Activated CD8-positive, alpha-beta memory T cell treated with anti-CD3 and anti-CD28 coated beads, Interleukin-2, amount 50 U/mL, for 24 hours (primary cell): Measurements from ENCODE around the gene SELENOO.

Experiments used
- DNase-seq: peaks from one replicate; pipeline ENCODE4 v3.0.0-alpha.2; 2020; ENCODE audit errors: extremely low read depth

SELENOO gene

DNA sequence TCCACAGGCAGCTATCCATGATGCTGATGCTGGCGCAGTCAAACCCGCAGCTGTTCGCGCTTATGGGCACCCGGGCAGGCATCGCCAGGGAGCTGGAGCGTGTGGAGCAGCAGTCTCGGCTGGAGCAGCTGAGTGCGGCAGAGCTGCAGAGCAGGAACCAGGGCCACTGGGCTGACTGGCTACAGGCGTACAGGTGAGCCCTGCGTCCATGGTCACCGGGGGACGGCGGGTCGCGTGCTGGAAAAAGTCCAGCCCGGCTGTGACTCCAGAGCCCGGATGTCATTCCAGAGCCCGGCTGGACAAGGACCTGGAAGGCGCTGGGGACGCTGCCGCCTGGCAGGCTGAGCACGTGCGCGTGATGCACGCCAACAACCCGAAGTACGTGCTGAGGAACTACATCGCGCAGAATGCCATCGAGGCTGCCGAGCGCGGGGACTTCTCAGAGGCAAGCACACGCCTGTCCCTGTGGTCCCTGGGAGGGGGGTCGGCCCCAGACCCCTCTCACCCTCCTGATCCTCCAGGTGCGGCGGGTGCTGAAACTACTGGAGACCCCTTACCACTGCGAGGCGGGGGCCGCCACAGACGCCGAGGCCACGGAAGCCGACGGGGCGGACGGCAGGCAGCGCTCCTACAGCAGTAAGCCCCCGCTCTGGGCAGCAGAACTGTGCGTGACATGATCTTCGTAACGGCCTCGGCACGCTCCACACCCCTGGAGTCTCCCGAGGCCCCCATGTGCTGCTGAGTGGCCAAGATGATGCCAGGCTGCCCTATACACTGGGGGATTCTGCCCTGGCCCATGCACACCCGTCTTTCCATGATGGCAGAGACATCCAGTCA, 16.1 kb downstream of the SELENOO start:
- DNase-seq = no peak

DNA sequence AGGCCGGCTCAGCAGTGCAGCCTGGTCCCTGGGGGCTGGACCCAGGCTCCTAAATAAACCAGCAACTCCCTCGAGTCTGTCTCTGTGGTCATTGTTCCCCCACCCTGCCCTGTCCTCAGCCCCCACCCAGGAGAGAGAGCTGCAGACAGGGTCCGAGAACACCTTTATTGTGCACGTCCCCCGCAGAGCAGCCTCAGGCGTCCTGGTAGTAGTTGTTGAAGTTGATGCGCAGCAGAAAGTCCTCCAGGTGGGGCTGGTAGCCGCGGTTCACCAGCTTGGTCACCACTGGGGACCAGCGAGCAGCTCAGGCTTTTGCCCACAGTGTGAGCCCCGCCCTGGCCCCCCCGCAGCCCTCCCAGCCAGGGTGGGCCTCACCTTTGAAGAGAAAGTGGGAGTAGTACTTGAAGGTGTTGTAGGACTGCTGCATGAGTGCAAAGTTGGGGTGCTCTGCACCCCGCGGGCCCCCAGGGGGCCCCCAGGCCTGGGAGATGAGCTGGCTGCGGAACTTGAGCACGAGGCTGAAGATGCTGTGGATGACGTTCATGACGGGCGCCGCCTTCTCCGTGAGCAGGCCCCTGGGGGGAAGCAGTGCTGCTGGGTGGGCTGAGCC, 16.8 kb downstream of the SELENOO start:
- DNase-seq = no peak

DNA sequence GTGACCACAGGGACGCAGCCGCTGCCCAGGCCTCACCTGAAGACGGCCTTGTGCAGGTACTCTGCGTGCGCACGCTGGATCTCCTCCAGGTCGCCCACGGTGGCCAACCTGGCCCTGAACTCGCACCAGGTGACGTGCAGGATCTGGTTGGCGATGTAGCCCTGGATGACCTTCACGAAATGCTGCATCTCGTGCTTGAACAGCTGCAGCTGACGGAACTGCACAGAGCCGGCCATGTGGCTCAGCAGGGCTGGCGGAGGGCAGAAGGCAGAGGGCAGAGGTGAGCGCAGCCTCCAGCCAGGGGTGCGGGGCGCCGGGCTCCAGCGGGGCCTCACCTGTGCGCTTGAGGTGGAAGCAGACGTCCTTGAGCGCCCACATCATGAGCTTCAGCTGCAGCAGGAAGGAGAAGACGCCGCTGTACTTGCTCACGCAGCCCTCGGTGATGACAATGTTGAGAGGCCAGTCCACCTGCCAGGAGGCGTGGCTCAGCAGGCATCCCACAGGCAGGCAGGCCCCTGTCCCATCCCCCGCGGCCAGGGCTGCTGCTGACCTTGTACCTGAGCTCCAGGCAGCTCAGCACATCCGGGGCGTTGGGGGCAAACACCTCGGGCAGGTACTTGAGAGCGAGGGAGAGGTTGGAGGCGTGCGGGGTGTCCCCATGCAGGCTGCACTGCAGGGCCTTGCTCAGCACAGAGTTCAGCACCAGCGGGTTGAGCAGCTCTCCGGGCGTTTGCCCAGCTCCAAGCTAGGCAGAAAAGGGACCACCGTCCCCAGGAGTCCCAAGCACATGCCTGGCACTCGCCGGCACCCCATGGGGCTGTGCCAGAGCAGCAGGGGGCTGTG, 17.6 kb downstream of the SELENOO start:
- DNase-seq = no peak

DNA sequence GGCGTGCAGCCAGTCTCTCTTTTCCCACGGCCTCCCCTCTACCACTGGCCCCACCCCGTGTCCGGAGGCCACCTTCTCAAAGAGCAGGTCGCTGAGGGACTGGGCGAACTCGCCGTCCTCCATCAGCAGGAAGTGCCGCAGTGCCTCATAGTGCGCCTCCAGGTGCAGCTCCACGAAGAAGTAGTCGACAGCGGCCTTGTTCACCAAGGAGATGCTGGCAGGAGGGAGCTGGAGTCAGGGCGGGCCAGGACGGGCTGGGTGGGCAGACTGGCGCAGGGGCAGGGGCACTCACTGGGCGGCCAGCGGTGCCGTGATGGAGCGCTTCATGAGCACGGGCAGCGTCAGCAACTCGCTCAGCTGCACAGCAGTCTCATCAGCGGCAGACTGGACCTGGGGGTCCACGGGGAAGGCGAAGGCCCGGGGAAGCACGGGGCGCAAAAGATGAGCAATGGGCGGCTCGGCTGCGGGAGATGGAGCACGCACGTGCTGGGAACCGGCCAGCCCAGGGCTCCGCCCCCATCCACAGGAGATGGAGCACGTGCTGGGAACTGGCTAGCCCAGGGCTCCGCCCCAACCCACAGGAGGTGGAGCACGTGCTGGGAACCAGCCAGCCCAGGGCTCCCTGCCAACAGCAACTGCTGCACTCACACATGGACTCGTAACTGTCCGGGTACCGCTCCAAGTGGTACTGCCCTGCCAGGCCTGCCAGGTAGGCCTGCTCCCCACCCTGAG, 18.4 kb downstream of the SELENOO start:
- no peak for DNase-seq

DNA sequence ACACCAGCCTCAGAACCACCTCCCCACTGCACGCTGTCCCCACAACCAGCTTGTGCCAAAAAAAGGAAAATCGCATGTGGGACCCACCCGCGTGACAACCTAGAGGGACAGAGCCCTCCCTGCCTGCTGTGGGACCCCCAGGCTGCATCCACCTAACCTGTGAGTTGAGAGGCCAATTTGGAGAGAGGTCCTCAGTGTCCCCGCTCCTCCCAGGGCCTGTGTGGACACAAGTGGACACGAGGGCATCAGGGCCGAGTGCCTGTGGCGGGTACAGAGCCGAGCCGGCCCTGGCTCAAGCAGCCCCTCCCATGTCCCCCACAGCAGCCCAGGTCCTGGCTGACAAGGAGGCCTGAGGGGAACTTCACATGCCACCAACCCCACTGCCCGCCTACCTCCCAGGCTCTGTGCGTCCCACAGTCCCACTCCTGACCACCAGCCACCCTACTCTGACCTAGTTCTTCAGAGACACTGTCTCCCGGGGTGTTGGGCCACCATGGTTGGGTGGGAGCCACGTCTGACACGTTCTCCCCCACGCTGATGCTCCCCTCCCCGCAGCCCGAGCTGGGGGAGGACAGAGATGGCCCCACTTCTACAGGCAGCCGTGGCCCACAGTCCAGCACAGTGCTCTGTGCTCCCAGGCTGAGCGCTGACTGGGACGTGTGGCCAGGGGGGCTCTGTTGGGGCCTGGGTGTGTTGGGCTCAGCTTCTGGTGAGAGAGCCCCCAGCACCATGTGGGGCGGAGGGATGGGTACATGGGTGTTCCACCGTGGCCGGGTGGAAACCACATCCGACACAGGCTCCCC, 19.2 kb downstream of the SELENOO start:
- DNase-seq = no peak

DNA sequence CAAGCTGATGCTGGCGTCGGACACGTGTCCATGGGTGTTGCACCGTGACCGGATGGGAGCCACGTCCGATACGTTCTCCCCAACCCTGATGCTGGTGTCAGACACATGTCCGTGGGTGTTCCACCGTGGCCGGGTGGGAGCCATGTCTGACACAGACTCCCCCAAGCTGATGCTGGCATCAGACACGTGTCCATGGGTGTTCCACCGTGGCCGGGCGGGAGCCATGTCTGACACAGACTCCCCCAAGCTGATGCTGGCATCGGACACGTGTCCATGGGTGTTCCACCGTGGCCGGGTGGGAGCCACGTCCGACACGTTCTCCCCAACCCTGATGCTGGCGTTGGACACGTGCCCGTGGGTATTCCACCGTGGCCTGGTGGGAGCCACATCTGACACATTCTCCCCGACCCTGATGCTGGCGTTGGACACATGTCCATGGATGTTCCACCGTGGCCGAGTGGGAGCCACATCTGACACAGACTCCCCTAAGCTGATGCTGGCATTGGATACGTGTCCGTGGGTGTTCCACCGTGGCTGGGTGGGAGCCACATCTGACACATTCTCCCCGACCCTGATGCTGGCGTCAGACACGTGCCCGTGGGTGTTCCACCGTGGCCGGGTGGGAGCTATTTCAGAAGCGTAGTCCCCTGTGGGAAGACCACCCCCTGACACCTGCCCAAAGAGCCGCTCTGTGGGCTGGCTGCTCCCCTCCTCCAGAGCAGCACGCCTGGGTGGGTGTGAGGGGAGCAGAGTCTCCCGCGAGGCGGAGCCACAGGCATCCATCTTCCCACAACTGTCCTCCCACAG, 20.0 kb downstream of the SELENOO start:
- no peak for DNase-seq

DNA sequence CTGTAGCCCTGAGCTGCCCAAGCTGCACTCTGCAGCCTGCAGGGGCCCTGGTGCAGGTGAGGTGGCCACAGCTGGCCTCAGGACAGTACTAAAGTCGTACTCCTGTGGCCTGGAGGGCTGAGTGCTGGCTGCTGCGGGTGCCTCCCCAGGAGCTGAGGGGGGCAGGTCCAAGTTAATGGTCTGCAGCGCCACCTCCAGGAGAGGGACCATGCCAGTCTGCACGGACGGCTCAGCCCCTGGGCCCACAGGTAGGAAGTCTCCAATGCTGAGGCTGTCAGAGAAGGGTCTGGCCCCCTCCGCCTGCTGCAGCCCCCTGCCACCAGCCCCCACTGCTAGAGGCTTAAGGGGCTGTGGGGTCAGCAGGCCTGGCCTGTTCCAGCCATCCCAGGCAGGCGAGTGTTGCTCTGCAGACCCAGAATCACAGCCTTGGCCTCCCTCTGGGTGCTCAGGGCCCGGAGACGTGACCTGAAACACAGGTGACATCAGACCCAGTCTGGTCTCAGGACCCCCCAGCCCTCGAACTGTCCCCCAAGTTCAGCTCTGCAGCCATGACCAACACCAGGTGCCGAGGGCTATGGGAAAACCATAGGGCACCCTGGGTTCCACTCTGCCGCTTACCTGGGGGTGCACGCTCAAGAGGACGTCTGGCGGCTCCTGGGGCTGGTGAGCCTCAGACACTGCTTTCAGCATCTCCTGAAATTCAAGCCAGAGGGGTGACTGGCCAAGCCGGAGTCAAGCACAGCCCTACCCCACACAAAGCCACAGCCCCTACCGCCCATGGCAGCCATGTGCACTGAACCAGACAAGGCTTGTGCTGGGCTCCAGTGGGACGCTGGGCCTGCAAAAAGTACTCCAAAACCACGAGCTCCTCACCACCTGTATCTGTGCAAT, 20.8 kb downstream of the SELENOO start:
- DNase-seq = no peak

DNA sequence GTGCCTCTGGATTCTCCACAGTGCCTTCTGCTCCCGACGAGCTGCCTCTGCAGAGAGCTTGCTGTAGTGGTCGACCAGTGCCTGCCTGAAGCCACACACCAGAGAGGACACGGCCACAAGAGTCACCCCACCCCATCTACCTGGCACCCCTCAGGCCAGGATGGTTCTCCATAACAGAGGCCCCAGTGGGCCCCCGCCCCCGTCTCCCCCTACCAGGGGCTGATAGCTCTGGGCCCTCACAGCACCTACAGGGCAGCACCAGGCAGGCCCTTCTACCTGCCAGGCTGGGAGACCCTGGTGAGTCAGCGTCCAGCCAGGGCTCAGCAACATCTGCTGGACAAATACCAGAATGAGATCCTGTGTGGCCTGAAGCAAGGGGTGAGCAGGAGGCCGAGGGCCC, 21.7 kb downstream of the SELENOO start:
- no peak for DNase-seq

DNA sequence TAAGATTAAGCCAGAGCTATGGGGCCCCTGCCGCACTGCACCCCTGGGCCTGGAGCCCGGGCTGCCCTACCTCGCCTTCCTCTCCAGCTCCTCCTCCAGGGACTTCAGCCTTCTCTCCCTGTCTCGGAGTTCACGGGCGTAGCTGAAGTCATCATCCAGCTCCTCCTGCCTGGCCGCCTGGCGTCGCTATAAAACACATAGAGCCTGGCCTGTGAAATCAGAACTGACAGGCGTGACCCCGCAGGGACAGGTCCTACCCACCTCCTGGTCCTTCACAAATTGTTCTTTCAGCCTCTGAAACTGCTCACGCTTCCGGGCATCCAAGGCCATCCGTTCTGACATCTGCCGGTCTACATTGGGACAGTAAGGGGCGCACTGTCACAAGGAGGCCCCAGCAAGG, 23.3 kb downstream of the SELENOO start:
- DNase-seq = no peak

DNA sequence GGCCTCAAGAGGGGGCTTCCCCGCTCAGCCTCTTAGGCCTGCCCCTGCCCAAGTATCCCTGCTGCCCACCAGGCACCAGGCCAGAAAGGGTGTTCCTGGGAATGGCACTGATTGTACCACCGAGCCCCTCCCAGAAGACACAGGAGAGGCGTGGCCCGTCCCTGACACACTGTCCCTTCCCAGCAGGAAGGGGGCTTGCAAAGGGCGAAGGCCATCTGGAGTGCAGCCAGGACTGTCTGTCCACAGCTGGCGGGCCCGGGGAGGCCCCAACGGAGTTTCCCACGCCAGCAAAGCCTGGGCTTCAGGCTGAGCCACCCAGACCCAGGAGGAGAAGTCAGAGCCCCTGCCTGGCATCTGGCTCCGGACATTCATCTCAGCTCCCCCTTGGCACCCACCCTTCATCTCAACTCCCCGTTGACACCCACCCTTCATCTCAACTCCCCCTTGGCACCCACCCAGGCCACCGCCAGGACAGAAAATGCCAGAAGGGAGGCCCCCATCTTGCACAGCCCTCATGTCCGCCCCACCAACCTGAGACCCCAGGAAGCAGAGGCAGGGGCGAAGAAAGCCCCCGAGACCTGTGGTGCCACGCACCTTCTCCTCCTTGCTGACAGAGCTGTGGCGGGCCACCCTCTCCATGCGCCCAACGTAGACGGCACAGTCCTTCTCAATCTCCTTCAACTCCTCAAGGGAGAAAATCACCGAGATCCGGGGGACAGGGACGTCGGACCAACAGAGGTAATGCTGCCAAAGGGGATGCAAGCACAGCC, 24.6 kb downstream of the SELENOO start:
- no peak for DNase-seq

DNA sequence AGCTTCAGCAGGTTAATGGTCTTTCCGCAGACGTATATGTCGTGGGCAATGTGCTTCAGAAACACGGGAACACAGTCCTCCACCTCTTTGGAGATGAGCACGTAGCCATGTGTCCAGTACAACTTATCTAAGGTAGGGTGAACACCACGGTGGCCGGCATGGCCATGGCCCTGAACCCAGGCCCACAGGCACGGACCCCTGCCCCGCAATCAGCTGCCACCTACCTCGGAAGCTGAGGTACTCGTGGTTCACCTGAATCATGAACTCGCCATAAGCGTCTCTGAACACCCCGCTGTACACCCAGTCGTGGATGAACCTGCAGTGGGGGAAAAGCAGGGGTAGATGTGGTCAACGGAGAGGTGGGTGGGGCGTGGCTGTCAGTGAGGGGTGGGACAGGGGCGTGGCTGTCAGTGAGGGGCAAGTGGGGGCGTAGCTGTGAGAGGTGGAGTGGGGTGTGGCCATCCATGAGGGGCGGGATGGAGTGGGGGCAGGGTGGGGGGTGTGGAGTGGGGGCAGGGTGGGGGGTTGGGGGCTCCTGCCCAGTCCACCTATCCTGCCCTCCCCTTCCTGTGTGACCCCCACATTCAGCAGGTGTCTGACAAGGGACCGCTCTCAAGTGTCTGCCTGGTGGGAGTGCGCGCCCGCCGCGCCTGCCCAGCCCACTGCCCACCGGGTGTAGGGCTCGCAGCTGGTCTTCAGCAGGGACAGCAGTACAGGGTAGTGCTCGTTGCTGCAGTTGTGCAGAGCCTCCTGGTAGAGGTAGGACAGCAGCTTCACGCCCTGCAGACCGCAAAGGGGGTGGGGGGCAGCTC, 25.5 kb downstream of the SELENOO start:
- DNase-seq = no peak

DNA sequence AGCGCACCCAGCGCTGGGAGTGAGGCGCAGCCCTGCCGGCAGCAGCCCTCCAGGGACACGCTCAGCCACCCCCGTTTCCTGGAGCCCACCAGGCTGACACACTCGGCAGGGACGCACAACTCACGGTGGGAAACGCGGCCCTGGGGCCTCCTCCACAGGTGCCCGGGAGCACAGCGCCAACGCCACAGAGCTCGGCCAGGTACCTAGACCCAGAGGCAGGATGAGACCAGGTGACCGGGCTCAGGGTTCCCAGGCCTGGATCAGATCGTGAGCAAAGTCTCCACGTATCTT, 26.0 kb downstream of the SELENOO start:
- DNase-seq = no peak

DNA sequence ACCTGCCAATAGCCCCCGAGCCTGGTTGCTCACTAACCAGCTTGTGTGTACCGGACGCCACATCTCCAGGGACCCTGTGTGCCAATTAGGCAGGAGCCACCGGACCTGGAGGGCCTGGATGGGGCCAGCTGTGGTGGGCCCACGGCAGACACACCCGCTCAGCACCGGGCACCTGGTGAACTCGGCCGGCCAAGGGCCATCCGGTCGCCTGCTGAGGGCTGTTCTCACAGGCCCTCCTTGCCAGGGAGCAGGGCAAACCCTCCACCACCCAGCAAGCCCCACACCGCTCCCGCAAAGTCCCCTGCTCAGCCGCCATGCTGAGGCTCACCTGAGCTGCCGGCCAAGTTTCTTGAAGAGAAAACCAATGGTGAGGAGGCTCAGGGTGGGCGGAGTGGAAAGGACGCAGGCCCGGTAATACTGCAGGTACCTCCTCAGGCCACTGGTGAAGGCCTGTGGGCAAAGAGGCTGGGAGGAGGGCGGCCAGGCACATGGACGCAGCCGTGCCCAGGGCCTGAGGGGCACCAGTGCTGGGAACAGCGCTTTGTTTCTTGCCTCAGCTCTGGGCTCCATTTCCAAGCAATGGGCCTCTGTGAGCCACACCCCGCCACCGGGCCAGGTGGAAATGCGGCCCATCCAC, 26.9 kb downstream of the SELENOO start:
- no peak for DNase-seq

DNA sequence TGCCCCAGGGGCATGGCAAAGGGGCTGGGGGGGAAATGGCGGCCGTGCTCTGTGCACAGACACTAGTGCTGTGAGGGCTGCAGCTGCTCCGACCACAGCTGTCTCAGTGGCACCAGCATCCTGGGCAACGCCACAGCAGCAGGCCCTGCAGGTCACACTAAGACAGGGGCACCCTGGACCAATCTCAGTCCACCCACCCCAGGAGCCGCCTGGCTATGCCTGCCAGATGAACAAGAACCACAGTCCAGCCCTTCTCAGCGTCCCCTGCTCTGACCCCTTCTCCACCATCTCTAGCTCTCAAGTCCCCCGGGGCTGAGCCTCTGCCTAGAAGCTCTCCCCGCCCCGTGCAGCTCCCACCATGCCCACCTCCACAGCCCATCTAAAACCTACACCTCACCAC, 27.6 kb downstream of the SELENOO start:
- DNase-seq = no peak

DNA sequence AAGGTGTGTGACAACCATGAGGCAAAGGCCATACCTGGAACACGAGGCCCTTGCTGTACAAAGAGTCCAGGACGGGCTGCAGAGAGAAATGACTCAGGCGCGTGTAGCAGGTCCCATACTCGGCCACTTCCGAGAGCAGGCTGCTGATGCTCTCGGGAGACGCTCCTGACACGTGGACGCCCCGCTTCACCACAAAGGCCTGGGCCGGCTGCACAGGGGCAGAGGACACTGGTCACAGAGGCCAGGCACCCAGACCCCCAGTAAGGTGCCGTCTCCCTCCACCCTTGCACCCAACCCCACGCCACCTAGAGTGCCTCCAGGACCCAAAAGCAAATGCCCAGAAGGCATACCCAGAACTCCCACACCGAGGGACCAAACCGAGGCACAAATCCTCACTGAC, 28.6 kb downstream of the SELENOO start:
- DNase-seq = no peak

DNA sequence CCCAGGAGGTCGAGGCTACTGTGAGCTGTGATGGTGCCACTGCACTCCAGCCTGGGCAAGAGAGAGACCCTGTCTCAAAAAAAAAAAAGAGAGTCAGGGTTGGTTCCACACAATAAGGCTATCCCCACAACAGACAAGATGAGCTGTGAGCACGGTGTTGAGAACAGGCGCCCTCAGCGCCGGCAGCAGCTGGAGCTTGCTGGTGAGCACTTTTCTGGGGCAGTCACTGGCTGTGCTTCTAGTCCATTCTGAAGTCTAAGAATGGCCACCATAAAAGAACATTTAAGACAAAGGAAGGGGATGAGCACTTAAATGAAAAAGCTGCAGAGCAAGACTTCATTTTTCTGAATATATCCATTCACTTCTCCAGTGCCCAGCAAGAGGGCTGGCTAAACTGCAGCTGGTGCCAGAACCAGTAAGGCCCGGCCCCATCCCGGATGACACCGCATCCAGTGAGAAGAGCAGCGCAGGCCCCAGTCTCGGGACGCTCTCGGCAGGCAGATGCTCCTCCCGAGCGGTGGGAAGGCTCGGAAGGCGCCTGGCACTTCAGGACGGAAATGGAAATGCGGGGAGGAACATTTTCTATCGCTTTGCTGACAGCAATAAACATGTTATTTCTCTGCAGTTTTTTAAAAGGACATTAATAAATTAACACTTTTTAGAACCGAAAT, 31.8 kb downstream of the SELENOO start:
- no peak for DNase-seq

DNA sequence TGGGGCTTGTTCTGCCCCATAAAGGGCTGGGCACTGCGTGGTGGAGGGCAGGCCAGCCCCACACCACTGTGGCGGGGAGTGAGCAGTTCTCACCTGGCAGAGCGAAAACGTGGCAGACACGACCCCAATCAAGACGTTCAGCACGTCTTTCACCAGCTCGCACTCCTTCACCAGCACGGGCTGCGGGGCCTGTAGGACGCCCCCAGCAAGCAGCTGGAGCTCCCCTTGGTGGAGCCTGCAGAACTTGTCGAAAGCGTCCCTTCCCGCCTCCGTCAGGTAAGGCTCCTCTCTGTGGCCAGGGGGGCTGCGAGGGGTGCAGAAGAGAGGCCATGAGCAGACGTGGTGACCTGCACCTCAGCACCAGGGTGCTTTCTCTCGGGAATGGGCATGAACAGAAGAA, 32.4 kb downstream of the SELENOO start:
- DNase-seq = no peak
